Progenitor cell of endocrine pancreas (in vitro differentiated cells): ENCODE data around the gene JADE2. TPM values are rescaled to one million over a fixed set of nuclear protein-coding genes. Genes with fewer than 3 reads are reported as not detected.

Source experiments
- DNase-seq: peaks from one replicate; pipeline ENCODE4 v3.0.0; 2021; ENCODE audit warnings: low spot score; ENCODE audit not compliant: unreplicated experiment
- H3K27ac Mint-ChIP-seq: 2 replicates; pipeline ENCODE4 v1.8.0; 2021; ENCODE audit warnings: mild to moderate bottlenecking, moderate library complexity, mixed read lengths
- H3K27me3 Mint-ChIP-seq: 2 replicates; pipeline ENCODE4 v1.8.0; 2021; ENCODE audit warnings: mixed read lengths
- H3K36me3 Mint-ChIP-seq: 2 replicates; pipeline ENCODE4 v1.8.0; 2022; ENCODE audit warnings: mixed read lengths; ENCODE audit not compliant: insufficient read depth
- H3K4me1 Mint-ChIP-seq: 2 replicates; pipeline ENCODE4 v1.8.0; 2021; ENCODE audit warnings: low read depth, mixed read lengths
- H3K4me3 Mint-ChIP-seq: 2 replicates; pipeline ENCODE4 v1.8.0; 2021; ENCODE audit warnings: low read depth, mild to moderate bottlenecking, moderate library complexity, mixed read lengths
- H3K9me3 Mint-ChIP-seq: 2 replicates; pipeline ENCODE4 v1.8.0; 2021; ENCODE audit warnings: low read depth, mixed read lengths
- CTCF ChIP-seq: fragments of 200-600 bp; sonication (generic); IDR thresholded peaks from one replicate; pipeline ENCODE4 v1.5.0; 2021; ENCODE audit warnings: antibody characterized with exemption, mild to moderate bottlenecking; ENCODE audit not compliant: unreplicated experiment
- total RNA-seq: library from RNA; stranded (reverse); gene quantifications from 2 replicates; pipeline ENCODE4 v1.2.1, GENCODE V29; 2021

JADE2 gene
- total RNA-seq, 1 donor from 2014 or later = 6.7 TPM

DNA sequence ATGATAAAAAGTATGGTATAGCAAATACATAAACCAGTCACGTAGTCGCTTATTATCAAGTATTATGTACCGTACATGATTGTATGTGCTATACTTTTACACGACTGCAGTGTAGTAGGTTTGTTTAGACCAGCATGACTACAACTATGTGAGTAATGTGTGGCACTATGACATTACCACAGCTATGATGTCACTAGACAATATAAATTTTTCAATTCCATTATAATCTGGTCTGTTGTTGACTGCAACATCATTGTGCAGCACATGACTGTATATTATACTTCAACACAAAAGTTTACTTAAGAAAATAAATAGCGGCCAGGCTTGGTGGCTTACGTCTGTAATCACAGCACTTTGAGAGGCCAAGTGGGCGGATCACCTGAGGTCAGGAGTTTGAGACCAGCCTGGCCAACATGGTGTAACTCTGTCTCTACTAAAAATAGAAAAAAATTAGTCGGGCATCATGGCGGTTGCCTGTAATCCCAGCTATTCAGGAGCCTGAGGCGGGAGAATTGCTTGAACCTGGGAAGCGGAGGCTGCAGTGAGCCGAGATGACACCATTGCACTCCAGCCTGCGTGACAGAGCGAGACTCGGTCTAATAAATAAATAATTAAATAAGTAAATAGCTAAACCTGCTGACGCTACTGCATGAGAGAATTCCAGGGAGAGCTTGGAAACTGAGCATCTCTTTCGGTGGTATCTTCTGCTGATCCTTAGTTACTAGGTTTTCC is 24.6 kb upstream of the JADE2 start:
- no peak for DNase-seq
- no peak for TF ChIP-seq CTCF
- H3K4me3 Mint-ChIP-seq = no peak overlapping the region
- H3K9me3 Mint-ChIP-seq = no peaks in the 10 kb centered on the region
- peaks cover 15% of the 10 kb centered on the region for H3K4me1 Mint-ChIP-seq
- no peaks in the 10 kb centered on the region for H3K27me3 Mint-ChIP-seq
- H3K36me3 Mint-ChIP-seq = no peaks in the 10 kb centered on the region
- no peak overlapping the region for H3K27ac Mint-ChIP-seq

- no peaks in the 10 kb centered on the region for H3K27me3 Mint-ChIP-seq
- no peaks in the 10 kb centered on the region for H3K36me3 Mint-ChIP-seq
- peak overlapping the region; percentile 1 for H3K27ac Mint-ChIP-seq
- no peak overlapping the region for H3K4me3 Mint-ChIP-seq
- no peaks in the 10 kb centered on the region for H3K9me3 Mint-ChIP-seq
- H3K4me1 Mint-ChIP-seq = peaks cover 23% of the 10 kb centered on the region
- no peak for DNase-seq
- no peak for TF ChIP-seq CTCF
These were observed 23.2 kb upstream of the JADE2 start for GRCh38 chr5:134502259-134502658.

- DNase-seq = no peak
- no peak for TF ChIP-seq CTCF
- Mint-ChIP-seq H3K36me3 (no peaks in the 10 kb centered on the region), H3K4me1 (peaks cover 20% of the 10 kb centered on the region), H3K9me3 (no peaks in the 10 kb centered on the region), H3K27me3 (no peaks in the 10 kb centered on the region), H3K27ac (peak overlapping the region; percentile 63), H3K4me3 (no peak overlapping the region)
These were observed 22.2 kb upstream of the JADE2 start for GRCh38 chr5:134503088-134503936.

- no peaks in the 10 kb centered on the region for H3K36me3 Mint-ChIP-seq
- peaks cover 20% of the 10 kb centered on the region for H3K4me1 Mint-ChIP-seq
- TF ChIP-seq CTCF = no peak
- H3K27ac Mint-ChIP-seq = peak overlapping the region; percentile 63
- no peaks in the 10 kb centered on the region for H3K9me3 Mint-ChIP-seq
- H3K4me3 Mint-ChIP-seq = no peak overlapping the region
- DNase-seq = no peak
- no peaks in the 10 kb centered on the region for H3K27me3 Mint-ChIP-seq
These were observed 21.5 kb upstream of the JADE2 start for GRCh38 chr5:134503937-134504437.

DNA sequence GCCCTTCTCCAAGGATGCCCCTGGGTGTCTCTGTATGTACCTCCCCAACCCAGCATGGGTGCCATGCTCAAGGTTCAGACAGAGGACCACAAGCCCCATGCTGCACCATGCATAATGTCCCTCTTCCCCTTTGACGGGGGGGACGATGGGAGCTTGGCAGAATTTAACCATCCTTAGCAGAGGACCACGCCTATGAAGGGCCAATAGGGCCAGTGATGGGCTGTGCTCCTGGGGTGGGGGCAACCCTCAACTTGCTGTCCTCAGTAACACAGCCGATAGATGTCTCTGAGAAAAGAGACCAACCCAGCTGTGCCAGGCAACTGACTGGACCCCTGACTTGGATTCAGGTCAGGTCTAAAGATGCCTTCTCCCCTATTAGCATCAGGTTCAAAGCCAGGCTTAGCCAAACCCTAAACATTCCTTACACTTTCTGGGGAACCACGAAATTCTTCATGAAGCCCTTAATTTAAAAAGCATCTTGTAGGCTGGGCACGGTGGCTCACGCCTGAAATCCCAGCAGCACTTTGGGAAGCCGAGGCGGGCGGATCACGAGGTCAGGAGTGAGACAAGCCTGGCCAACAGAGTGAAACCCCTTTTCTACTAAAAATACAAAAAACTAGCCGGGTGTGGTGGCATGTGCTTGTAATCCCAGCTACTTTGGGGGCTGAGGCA is 20.7 kb upstream of the JADE2 start:
- H3K4me3 Mint-ChIP-seq = no peak overlapping the region
- DNase-seq = no peak
- no peaks in the 10 kb centered on the region for H3K27me3 Mint-ChIP-seq
- H3K4me1 Mint-ChIP-seq = peaks cover 23% of the 10 kb centered on the region
- no peaks in the 10 kb centered on the region for H3K36me3 Mint-ChIP-seq
- H3K27ac Mint-ChIP-seq = peak overlapping the region; percentile 52
- no peak for TF ChIP-seq CTCF
- no peaks in the 10 kb centered on the region for H3K9me3 Mint-ChIP-seq
